ENCODE results near the gene TSPAN4.

GRCh38 chr11:829847-830294 is 12.8 kb upstream of the TSPAN4 start:
- TF ChIP-seq CTCF (conservative IDR thresholded peaks at IDR 0.05) (no peak), EZH2 (IDR thresholded peaks at IDR 0.05; ENCODE audit: low read depth) (no peak)

Data from PC-9 (cell line).